B cell (primary cell): ENCODE data around the gene ASPHD2. TPM values are rescaled to one million over a fixed set of nuclear protein-coding genes. Genes with fewer than 3 reads are reported as not detected.
A peak's percentile ranks its signal among the peaks of the same experiment; 100 is the strongest.

Source experiments
- ATAC-seq: fragments of 200-7000 bp; cut with Tn5 transposase; one replicate; pipeline ENCODE4 v1.10.0; 2021; ENCODE audit warnings: low read depth, mild to moderate bottlenecking, moderate number of reproducible peaks, moderate library complexity
- CTCF ChIA-PET: fragments of 350-600 bp; sonication (Branson Sonifier 250); formaldehyde crosslinking; loops from one replicate; lab custom pipeline; 2021; ENCODE audit warnings: antibody characterized with exemption, inconsistent platforms; lab: Charles Lee
- POLR2A ChIA-PET: fragments of 350-600 bp; sonication (Branson Sonifier 250); formaldehyde crosslinking; loops from one replicate; lab custom pipeline; 2021; ENCODE audit warnings: antibody characterized with exemption; lab: Charles Lee
- DNase-seq: peaks from one replicate; pipeline ENCODE4 v3.0.0; 2013
- H2AFZ ChIP-seq: 2 replicates; pipeline ENCODE4 v1.6.1; 2012; ENCODE audit warnings: mild to moderate bottlenecking, low read depth, low read length; ENCODE audit not compliant: insufficient read depth, poor library complexity, severe bottlenecking
- H3K27ac ChIP-seq, 2 donors: 1 replicate in 1 of 2; 2 replicates in 1 of 2; pipeline ENCODE4 v1.5.1; 2012 to 2013; ENCODE audit warnings: low read length in 2 of 2, mild to moderate bottlenecking in 2 of 2, moderate library complexity in 1 of 2
- H3K27me3 ChIP-seq, 4 experiments: fragments of 200-600 bp in 1 of 4; sonication (generic) in 1 of 4; replicated peaks in 1 of 4; 1 replicate in 2 of 4; 2 replicates in 2 of 4; pipeline versions ENCODE4 v1.6.1 to v1.7.0; 2013 to 2016; ENCODE audit warnings: low read length in 3 of 4, mild to moderate bottlenecking in 2 of 4, mixed read lengths in 1 of 4, moderate library complexity in 1 of 4; ENCODE audit not compliant: insufficient read depth in 4 of 4, control insufficient read depth in 3 of 4; ENCODE audit errors: control extremely low read depth in 1 of 4
- H3K36me3 ChIP-seq, 2 experiments: replicated peaks in 1 of 2; 1 replicate in 1 of 2; 2 replicates in 1 of 2; pipeline versions ENCODE4 v1.6.1 to v1.7.1; 2013; ENCODE audit warnings: low read length in 1 of 2; ENCODE audit not compliant: insufficient read depth in 2 of 2, control insufficient read depth in 1 of 2; ENCODE audit errors: control extremely low read depth in 1 of 2, extremely low read depth in 1 of 2
- H3K4me1 ChIP-seq, 2 donors: fragments of 200-600 bp in 1 of 2; sonication (generic) in 1 of 2; 1 replicate in 1 of 2; 2 replicates in 1 of 2; pipeline versions ENCODE4 v1.5.1 to v1.6.1; 2013 to 2017; ENCODE audit warnings: low read length in 2 of 2; ENCODE audit not compliant: control insufficient read depth in 2 of 2, insufficient read depth in 2 of 2
- H3K4me2 ChIP-seq: replicated peaks from 2 replicates; pipeline ENCODE3; 2012; ENCODE audit warnings: mild to moderate bottlenecking, low read depth, low read length; ENCODE audit not compliant: poor library complexity, severe bottlenecking
- H3K4me3 ChIP-seq, 5 experiments: fragments of 200-600 bp in 1 of 5; sonication (generic) in 1 of 5; 1 replicate in 3 of 5; 2 replicates in 2 of 5; pipeline versions ENCODE4 v1.5.1 to v1.7.0; 2011 to 2016; ENCODE audit warnings: low read length in 4 of 5, mild to moderate bottlenecking in 4 of 5, low read depth in 2 of 5, control low read depth in 1 of 5, moderate library complexity in 1 of 5; ENCODE audit not compliant: insufficient read depth in 1 of 5; ENCODE audit errors: control extremely low read depth in 1 of 5, extremely low read depth in 1 of 5
- H3K79me2 ChIP-seq: fragments of 200-600 bp; sonication (generic); one replicate; pipeline ENCODE4 v1.6.0; 2016; ENCODE audit warnings: low read length; ENCODE audit not compliant: control insufficient read depth, insufficient read depth
- H3K9ac ChIP-seq: fragments of 200-600 bp; sonication (generic); 2 replicates; pipeline ENCODE4 v1.6.1; 2017; ENCODE audit warnings: mild to moderate bottlenecking, low read length, moderate library complexity
- H3K9me3 ChIP-seq, 3 donors: one replicate each; pipeline versions ENCODE4 v1.6.1 to v1.7.1; 2013; ENCODE audit warnings: low read length in 2 of 3; ENCODE audit not compliant: control insufficient read depth in 2 of 3, insufficient read depth in 1 of 3; ENCODE audit errors: control extremely low read depth in 1 of 3
- H4K20me1 ChIP-seq: 2 replicates; pipeline ENCODE4 v1.6.0; 2012; ENCODE audit warnings: mild to moderate bottlenecking, low read length; ENCODE audit not compliant: insufficient read depth, control insufficient read depth, poor library complexity, severe bottlenecking
- H3K27ac Mint-ChIP-seq: one replicate; pipeline ENCODE4 v1.8.0; 2021; ENCODE audit warnings: mixed read lengths
- H3K27me3 Mint-ChIP-seq: one replicate; pipeline ENCODE4 v1.8.0; 2021; ENCODE audit warnings: mixed read lengths
- H3K4me1 Mint-ChIP-seq: one replicate; pipeline ENCODE4 v1.8.0; 2021; ENCODE audit warnings: mixed read lengths
- H3K4me3 Mint-ChIP-seq: one replicate; pipeline ENCODE4 v1.8.0; 2021; ENCODE audit warnings: mixed read lengths
- H3K9me3 Mint-ChIP-seq: one replicate; pipeline ENCODE4 v1.8.0; 2022; ENCODE audit warnings: mixed read lengths; ENCODE audit not compliant: insufficient read depth
- EZH2 ChIP-seq: IDR thresholded peaks from 2 replicates; pipeline ENCODE4 v1.6.1; 2012; ENCODE audit warnings: borderline replicate concordance, low read depth, mild to moderate bottlenecking, moderate library complexity, low read length; ENCODE audit not compliant: insufficient read depth, poor library complexity, severe bottlenecking
- WGBS: methylation state at CpG from one replicate; pipeline ENCODE4 v1.1.5; 2013; ENCODE audit warnings: missing lambda C conversion rate; ENCODE audit not compliant: insufficient coverage; 5-methylcytosine and 5-hydroxymethylcytosine counted together
- intact Hi-C: fragments of 100-400 bp; cut with micrococcal nuclease; formaldehyde crosslinking; loops from one replicate; pipeline ENCODE4 v1.10.0; 2022
- polyA plus RNA-seq: library from polyadenylated mRNA; depleted of rRNA; stranded (reverse); fragments of >200 nt; gene quantifications from 2 replicates; pipeline ENCODE4 v1.2.3, GENCODE V29; 2012
- total RNA-seq, 2 donors: library from RNA; stranded (reverse); fragments of 120-200 nt in 1 of 2; gene quantifications; 1 replicate in 1 of 2; 2 replicates in 1 of 2; pipeline versions ENCODE4 v1.2.3 to v1.2.4, GENCODE V29; 2013 to 2022
- TF ChIP-seq, protein P1 (sequence below): fragments of 200-600 bp; IDR thresholded peaks from one replicate; pipeline ENCODE4 v1.8.0; 2022; ENCODE audit warnings: antibody characterized with exemption, mild to moderate bottlenecking

The ASPHD2 gene
- total and polyA plus RNA-seq, 2 donors (not counting 1 experiment from before 2014, with no cell fraction given), result 5.7 to 7.3 TPM

DNA sequence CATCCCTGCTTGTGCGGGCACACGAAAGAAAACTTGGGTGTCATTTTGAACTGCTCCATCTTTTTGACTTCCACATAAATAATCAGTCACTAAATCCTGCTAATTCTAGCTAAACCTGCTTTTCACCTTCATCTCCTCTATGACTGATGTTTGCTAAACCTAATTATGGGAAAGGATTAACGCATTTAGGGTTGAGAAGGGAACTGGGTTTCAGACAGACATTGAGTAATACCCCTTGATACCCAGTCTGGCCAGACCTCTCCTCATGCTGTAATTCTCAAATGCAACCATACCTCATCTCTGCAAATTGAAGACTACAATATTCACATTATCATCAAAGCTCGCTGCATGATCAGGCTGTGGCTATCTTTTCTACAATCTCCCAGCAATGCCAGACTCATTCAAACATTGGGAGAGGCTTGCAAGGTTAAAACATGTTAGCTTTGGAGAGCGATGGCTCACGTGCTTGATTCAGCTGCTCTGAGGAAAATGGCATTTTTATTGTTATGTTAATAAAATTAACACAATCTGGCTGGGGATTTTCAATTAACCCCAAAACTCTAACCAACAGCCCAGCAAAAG is 52.1 kb downstream of the ASPHD2 start:
- CTCF ChIA-PET, result interaction anchor here (0.7 to 2.0 kb wide), 6 partner anchors 20 to 191 kb away, joined by 3 to 8 read pairs (median 3); no protein-coding TSS in a partner anchor
- H3K27ac Mint-ChIP-seq, result peak overlapping the region; percentile 97
- H3K36me3 ChIP-seq, result peaks cover 0 to 18% of the 10 kb centered on the region in 2 experiments
- peak overlapping the region; percentile 94 for H3K4me3 Mint-ChIP-seq
- peaks cover 50 to 61% of the 10 kb centered on the region in 2 donors for H3K4me1 ChIP-seq
- DNase-seq, result no peak
- H4K20me1 ChIP-seq, result no peaks in the 10 kb centered on the region
- TF ChIP-seq EZH2, result no peak
- no peaks in the 10 kb centered on the region for H3K9me3 ChIP-seq
- H3K9me3 Mint-ChIP-seq, result no peaks in the 10 kb centered on the region
- no peak overlapping the region for H3K9ac ChIP-seq
- no peak overlapping the region for H2AFZ ChIP-seq
- H3K27me3 Mint-ChIP-seq, result no peaks in the 10 kb centered on the region
- no peak for ATAC-seq
- H3K4me1 Mint-ChIP-seq, result peaks cover 79% of the 10 kb centered on the region
- intact Hi-C loops, result loop anchor here (2.0 kb wide), 1 partner anchor 20 kb away; no protein-coding TSS in a partner anchor
- no peaks in the 10 kb centered on the region for H3K27me3 ChIP-seq
- WGBS, result 100% methylated on average over 2 of the region's 6 CpGs
- peaks cover 62% of the 10 kb centered on the region for H3K79me2 ChIP-seq
- peak overlapping the region; percentile 9 for H3K4me2 ChIP-seq
- POLR2A ChIA-PET, result interaction anchor here (0.6 kb wide), 1 partner anchor 183 kb away, joined by 3 read pairs; no protein-coding TSS in a partner anchor
- H3K4me3 ChIP-seq, result no peak overlapping the region
- peak overlapping the region; percentile 72 to 90 for H3K27ac ChIP-seq

DNA sequence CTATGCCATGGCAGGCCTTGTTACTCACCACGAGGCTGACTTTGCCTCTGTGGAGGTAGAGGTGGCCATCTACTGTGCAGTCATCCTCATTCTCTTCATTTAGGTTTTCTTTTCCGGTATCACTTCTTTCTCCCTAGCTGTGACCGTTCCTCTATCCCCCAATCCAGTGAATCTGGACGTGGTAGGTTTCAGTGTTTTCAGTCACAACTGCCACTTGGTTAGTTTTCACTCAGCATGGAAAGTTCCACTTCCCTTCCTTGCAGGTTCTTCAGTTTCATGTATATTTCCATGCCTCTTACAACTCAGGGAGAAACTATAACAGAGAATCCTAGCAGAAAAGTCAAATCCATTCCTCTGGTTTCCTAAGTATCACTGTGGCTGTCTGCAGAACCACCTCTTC is 52.6 kb downstream of the ASPHD2 start:
- no peaks in the 10 kb centered on the region for H4K20me1 ChIP-seq
- H3K27me3 ChIP-seq, result no peaks in the 10 kb centered on the region
- CTCF ChIA-PET, result interaction anchor here (0.7 to 2.0 kb wide), 8 partner anchors 19 to 190 kb away, joined by 3 to 8 read pairs (median 3); no protein-coding TSS in a partner anchor
- Mint-ChIP-seq H3K4me3 (peak overlapping the region; percentile 94), H3K4me1 (peaks cover 79% of the 10 kb centered on the region), H3K27me3 (no peaks in the 10 kb centered on the region), H3K27ac (peak overlapping the region; percentile 97), H3K9me3 (no peaks in the 10 kb centered on the region)
- no peak for ATAC-seq
- H3K4me1 ChIP-seq, result peaks cover 50 to 61% of the 10 kb centered on the region in 2 donors
- H3K36me3 ChIP-seq, result peaks cover 0 to 13% of the 10 kb centered on the region in 2 experiments
- H3K79me2 ChIP-seq, result peaks cover 57% of the 10 kb centered on the region
- 38% methylated on average over 3 of the region's 4 CpGs for WGBS
- no peak overlapping the region for H3K4me3 ChIP-seq
- H3K4me2 ChIP-seq, result peak overlapping the region; percentile 7
- intact Hi-C loops, result loop anchor here (2.0 kb wide), 1 partner anchor 21 kb away; no protein-coding TSS in a partner anchor
- no peaks in the 10 kb centered on the region for H3K9me3 ChIP-seq
- POLR2A ChIA-PET, result interaction anchor here (0.6 kb wide), 1 partner anchor 182 kb away, joined by 3 read pairs; no protein-coding TSS in a partner anchor
- TF ChIP-seq, protein P1, sequence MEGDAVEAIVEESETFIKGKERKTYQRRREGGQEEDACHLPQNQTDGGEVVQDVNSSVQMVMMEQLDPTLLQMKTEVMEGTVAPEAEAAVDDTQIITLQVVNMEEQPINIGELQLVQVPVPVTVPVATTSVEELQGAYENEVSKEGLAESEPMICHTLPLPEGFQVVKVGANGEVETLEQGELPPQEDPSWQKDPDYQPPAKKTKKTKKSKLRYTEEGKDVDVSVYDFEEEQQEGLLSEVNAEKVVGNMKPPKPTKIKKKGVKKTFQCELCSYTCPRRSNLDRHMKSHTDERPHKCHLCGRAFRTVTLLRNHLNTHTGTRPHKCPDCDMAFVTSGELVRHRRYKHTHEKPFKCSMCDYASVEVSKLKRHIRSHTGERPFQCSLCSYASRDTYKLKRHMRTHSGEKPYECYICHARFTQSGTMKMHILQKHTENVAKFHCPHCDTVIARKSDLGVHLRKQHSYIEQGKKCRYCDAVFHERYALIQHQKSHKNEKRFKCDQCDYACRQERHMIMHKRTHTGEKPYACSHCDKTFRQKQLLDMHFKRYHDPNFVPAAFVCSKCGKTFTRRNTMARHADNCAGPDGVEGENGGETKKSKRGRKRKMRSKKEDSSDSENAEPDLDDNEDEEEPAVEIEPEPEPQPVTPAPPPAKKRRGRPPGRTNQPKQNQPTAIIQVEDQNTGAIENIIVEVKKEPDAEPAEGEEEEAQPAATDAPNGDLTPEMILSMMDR, result no peak
- TF ChIP-seq EZH2, result no peak
- no peak overlapping the region for H3K9ac ChIP-seq
- no peak overlapping the region for H2AFZ ChIP-seq
- peak overlapping the region; percentile 72 to 90 for H3K27ac ChIP-seq
- no peak for DNase-seq
